Epithelial cell of esophagus (primary cell): ENCODE results near the gene LACTB.

ENCODE experiments used
- DNase-seq: peaks from one replicate; pipeline ENCODE4 v3.0.0; 2010; ENCODE audit warnings: low read depth
- H3K4me3 ChIP-seq: 2 replicates; pipeline ENCODE4 v1.5.1; 2011; ENCODE audit warnings: mild to moderate bottlenecking, low read length, control low read depth
- CTCF ChIP-seq: IDR thresholded peaks from 2 replicates; pipeline ENCODE4 v1.5.1; 2011; ENCODE audit warnings: low read depth, mild to moderate bottlenecking, low read length, control low read depth, inconsistent platforms; ENCODE audit not compliant: insufficient read depth; ENCODE audit errors: missing control alignments

LACTB gene

GRCh38 chr15:63122002-63122875 is 578 bp downstream of the LACTB start:
- TF ChIP-seq CTCF = no peak
- DNase-seq = peak; percentile 85
- H3K4me3 ChIP-seq = peak overlapping the region; percentile 67

- DNase-seq = no peak
- no peak overlapping the region for H3K4me3 ChIP-seq
- TF ChIP-seq CTCF = no peak
Measured at GRCh38 chr15:63124506-63124905, 2.8 kb downstream of the LACTB start.

GRCh38 chr15:63126726-63127125 is 5.1 kb downstream of the LACTB start:
- no peak for DNase-seq
- no peak for TF ChIP-seq CTCF
- no peak overlapping the region for H3K4me3 ChIP-seq

GRCh38 chr15:63133786-63134185 is 12.1 kb downstream of the LACTB start:
- no peak for TF ChIP-seq CTCF
- H3K4me3 ChIP-seq = no peak overlapping the region
- no peak for DNase-seq

- DNase-seq = no peak
- H3K4me3 ChIP-seq = no peak overlapping the region
- TF ChIP-seq CTCF = no peak
Measured at GRCh38 chr15:63134245-63134985, 12.8 kb downstream of the LACTB start.

- peak; percentile 8 for DNase-seq
- TF ChIP-seq CTCF = no peak
- no peak overlapping the region for H3K4me3 ChIP-seq
Measured at GRCh38 chr15:63135281-63135680, 13.6 kb downstream of the LACTB start.
